Sigmoid colon (tissue), 4 donors: Measurements from ENCODE around the gene ZNF174.

Experiments used
- CTCF ChIP-seq, 4 experiments: fragments of 450-650 bp in 3 of 4; fragments of 200-600 bp in 1 of 4; IDR thresholded peaks; one replicate each; pipeline ENCODE4 v1.5.1; 2016 to 2019; ENCODE audit warnings: antibody characterized with exemption in 4 of 4, mild to moderate bottlenecking in 3 of 4, moderate library complexity in 2 of 4
- POLR2A ChIP-seq, 2 donors: fragments of 450-650 bp; IDR thresholded peaks; one replicate each; pipeline ENCODE4 v1.6.1; 2016; ENCODE audit warnings: antibody characterized with exemption in 2 of 2, mild to moderate bottlenecking in 2 of 2, moderate library complexity in 2 of 2
- POLR2AphosphoS5 ChIP-seq, 4 donors: sonication (generic); formaldehyde crosslinking; IDR thresholded peaks; one replicate each; pipeline ENCODE4 v1.6.1; 2017; ENCODE audit warnings: antibody characterized with exemption in 4 of 4

- TF ChIP-seq CTCF (IDR thresholded peaks at IDR 0.05) (no peak), POLR2A (IDR thresholded peaks at IDR 0.05) (no peak), POLR2AphosphoS5 (IDR thresholded peaks at IDR 0.05) (no peak)
These were observed 603 bp upstream of the ZNF174 start for GRCh38 chr16:3400446-3400778.
